Lower leg skin (tissue), 3 donors: ENCODE measurements around the gene SH2B3.

Source experiments
- POLR2A ChIP-seq, 2 donors: fragments of 450-650 bp; IDR thresholded peaks; one replicate each; pipeline ENCODE4 v1.6.1; 2016 to 2017; ENCODE audit warnings: antibody characterized with exemption in 2 of 2, mild to moderate bottlenecking in 1 of 2, moderate library complexity in 1 of 2
- TF ChIP-seq, protein P1 (sequence below), 3 donors: fragments of 450-650 bp; IDR thresholded peaks; one replicate each; pipeline ENCODE4 v1.5.1; 2016; ENCODE audit warnings: antibody characterized with exemption in 3 of 3, mild to moderate bottlenecking in 3 of 3, moderate library complexity in 2 of 3

DNA sequence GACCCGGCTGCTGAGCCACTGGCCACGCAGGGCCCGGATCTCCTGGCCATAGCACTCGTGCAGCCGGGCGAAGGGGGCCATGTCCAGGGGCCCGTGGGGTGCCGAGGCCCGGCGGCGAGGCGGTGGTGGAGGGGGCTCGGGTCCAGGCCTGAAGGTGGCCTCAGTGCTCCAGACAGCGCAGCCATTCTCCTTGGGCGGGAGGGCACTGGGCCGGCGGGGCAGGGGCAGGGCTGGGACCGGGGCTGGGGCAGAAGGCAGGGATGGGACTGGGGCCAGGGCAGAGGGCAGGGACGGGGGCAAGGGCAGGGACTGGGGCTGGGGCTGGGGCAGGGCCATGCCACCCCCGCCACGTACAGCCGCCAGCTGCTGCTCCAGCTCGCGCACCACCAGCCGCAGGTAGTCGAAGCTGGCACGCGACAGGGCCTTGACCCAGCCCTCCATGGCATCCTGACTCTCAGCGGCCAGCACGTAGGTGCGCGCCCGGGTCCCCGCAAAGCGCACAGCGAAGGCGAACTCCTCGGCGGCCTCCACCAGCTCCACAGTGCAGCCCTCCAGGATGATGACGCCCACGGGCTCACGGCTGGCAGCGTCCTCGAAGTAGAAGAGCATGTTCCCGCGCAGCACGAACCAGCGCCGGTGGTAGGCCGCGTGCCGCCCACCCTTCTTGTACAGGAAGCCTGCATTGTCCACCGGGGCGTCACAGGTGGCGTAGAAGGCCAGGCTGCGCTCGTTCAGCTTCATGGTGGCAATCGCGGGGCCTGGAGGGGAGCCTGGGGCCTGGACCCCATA, 42.8 kb upstream of the SH2B3 start:
- TF ChIP-seq, protein P1, sequence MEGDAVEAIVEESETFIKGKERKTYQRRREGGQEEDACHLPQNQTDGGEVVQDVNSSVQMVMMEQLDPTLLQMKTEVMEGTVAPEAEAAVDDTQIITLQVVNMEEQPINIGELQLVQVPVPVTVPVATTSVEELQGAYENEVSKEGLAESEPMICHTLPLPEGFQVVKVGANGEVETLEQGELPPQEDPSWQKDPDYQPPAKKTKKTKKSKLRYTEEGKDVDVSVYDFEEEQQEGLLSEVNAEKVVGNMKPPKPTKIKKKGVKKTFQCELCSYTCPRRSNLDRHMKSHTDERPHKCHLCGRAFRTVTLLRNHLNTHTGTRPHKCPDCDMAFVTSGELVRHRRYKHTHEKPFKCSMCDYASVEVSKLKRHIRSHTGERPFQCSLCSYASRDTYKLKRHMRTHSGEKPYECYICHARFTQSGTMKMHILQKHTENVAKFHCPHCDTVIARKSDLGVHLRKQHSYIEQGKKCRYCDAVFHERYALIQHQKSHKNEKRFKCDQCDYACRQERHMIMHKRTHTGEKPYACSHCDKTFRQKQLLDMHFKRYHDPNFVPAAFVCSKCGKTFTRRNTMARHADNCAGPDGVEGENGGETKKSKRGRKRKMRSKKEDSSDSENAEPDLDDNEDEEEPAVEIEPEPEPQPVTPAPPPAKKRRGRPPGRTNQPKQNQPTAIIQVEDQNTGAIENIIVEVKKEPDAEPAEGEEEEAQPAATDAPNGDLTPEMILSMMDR (IDR thresholded peaks at IDR 0.05): no peak
- no peak for TF ChIP-seq POLR2A (IDR thresholded peaks at IDR 0.05)
